ENCODE results near the gene FAM98A. TPM values are rescaled to one million over a fixed set of nuclear protein-coding genes. Genes with fewer than 3 reads are reported as not detected.

The FAM98A gene
- total RNA-seq, 1 experiment from 2014 or later = 14.7 TPM

- Histone ChIP-seq H3K4me3 (no peak overlapping the region), H3K4me1 (replicated peaks) (no peaks in the 10 kb centered on the region), H3K27ac (no peak overlapping the region), H3K36me3 (no peaks in the 10 kb centered on the region), H3K9me3 (replicated peaks) (no peaks in the 10 kb centered on the region), H3K27me3 (replicated peaks) (no peaks in the 10 kb centered on the region)
- DNase-seq (ENCODE audit: low read depth in 1 of 2, low spot score in 2 of 2) = no peak
Observed at GRCh38 chr2:33607251-33607721, 8.2 kb upstream of the FAM98A start.

GRCh38 chr2:33606622-33607021 is 7.5 kb upstream of the FAM98A start:
- no peak for DNase-seq (ENCODE audit: low read depth in 1 of 2, low spot score in 2 of 2)
- H3K36me3 ChIP-seq = no peaks in the 10 kb centered on the region
- no peaks in the 10 kb centered on the region for H3K27me3 ChIP-seq (replicated peaks)
- H3K9me3 ChIP-seq (replicated peaks) = no peaks in the 10 kb centered on the region
- H3K4me1 ChIP-seq (replicated peaks) = no peaks in the 10 kb centered on the region
- H3K4me3 ChIP-seq = no peak overlapping the region
- H3K27ac ChIP-seq = no peak overlapping the region

GRCh38 chr2:33606100-33606499 is 7.0 kb upstream of the FAM98A start:
- no peak overlapping the region for H3K4me3 ChIP-seq
- no peaks in the 10 kb centered on the region for H3K36me3 ChIP-seq
- H3K4me1 ChIP-seq (replicated peaks) = no peaks in the 10 kb centered on the region
- no peaks in the 10 kb centered on the region for H3K27me3 ChIP-seq (replicated peaks)
- DNase-seq (ENCODE audit: low read depth in 1 of 2, low spot score in 2 of 2) = no peak
- no peaks in the 10 kb centered on the region for H3K9me3 ChIP-seq (replicated peaks)
- no peak overlapping the region for H3K27ac ChIP-seq

- H3K9me3 ChIP-seq (replicated peaks) = no peaks in the 10 kb centered on the region
- no peak overlapping the region for H3K27ac ChIP-seq
- DNase-seq (ENCODE audit: low read depth in 1 of 2, low spot score in 2 of 2) = no peak
- H3K4me3 ChIP-seq = no peak overlapping the region
- H3K27me3 ChIP-seq (replicated peaks) = no peaks in the 10 kb centered on the region
- no peaks in the 10 kb centered on the region for H3K36me3 ChIP-seq
- H3K4me1 ChIP-seq (replicated peaks) = no peaks in the 10 kb centered on the region
Observed at GRCh38 chr2:33605056-33605455, 6.0 kb upstream of the FAM98A start.

- H3K27me3 ChIP-seq (replicated peaks) = no peaks in the 10 kb centered on the region
- no peaks in the 10 kb centered on the region for H3K9me3 ChIP-seq (replicated peaks)
- H3K4me3 ChIP-seq = no peak overlapping the region
- DNase-seq (ENCODE audit: low read depth in 1 of 2, low spot score in 2 of 2) = no peak
- peaks cover 4% of the 10 kb centered on the region; the same call in 1 of the 2 replicates for H3K4me1 ChIP-seq (replicated peaks)
- no peaks in the 10 kb centered on the region for H3K36me3 ChIP-seq
- no peak overlapping the region for H3K27ac ChIP-seq
Observed at GRCh38 chr2:33603416-33603815, 4.3 kb upstream of the FAM98A start.

DNA sequence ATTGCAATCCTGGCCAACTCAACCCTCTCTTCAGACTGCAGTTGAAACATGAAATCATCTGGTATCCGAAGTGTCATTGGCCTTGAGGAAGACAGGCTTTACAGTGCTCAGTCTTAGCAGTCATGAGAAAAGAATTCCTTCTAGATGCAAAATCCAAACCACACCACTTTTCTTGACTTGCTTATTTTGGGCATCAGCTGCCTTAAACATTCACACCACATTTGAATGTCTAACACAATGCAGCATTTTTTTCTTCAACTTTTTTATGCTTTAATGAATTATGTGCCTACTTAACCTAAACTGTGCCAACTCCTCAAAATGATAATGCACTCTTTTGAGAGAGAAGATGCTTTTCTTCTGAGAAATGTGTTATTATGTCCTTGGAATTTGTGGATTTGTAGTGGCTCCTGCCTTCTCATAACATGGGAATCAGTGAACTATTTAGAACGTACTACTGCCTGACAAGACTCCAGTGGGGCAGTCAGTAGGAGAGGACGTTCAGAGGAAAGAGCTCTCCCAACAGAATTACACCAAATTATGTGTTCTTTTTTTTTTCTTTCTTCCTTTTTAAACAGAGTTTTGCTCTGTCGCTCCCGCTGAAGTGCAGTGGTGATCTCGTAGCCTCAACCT is 3.2 kb upstream of the FAM98A start:
- peaks cover 14% of the 10 kb centered on the region for H3K4me1 ChIP-seq (replicated peaks)
- H3K36me3 ChIP-seq = no peaks in the 10 kb centered on the region
- H3K9me3 ChIP-seq (replicated peaks) = no peaks in the 10 kb centered on the region
- H3K27me3 ChIP-seq (replicated peaks) = no peaks in the 10 kb centered on the region
- H3K27ac ChIP-seq = no peak overlapping the region
- no peak overlapping the region for H3K4me3 ChIP-seq
- peak in 1 of 2 experiments; percentile 8 for DNase-seq (ENCODE audit: low read depth in 1 of 2, low spot score in 2 of 2)

DNA sequence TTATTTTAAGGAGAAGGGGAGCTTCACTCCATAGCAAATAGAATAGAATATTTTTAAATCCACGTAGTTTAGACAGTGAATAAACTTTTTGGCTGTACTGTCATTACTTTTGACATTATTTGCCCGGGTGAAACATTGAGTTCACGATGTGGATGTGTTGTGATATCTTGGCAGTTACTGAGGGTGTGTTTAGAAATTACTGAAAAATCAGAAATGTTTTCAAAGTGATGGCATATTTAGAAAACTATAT is 769 bp upstream of the FAM98A start:
- H3K4me3 ChIP-seq = peak overlapping the region; percentile 71
- peaks cover 5% of the 10 kb centered on the region for H3K36me3 ChIP-seq
- H3K27me3 ChIP-seq (replicated peaks) = no peaks in the 10 kb centered on the region
- H3K9me3 ChIP-seq (replicated peaks) = no peaks in the 10 kb centered on the region
- DNase-seq (ENCODE audit: low read depth in 1 of 2, low spot score in 2 of 2) = no peak
- H3K4me1 ChIP-seq (replicated peaks) = peaks cover 15% of the 10 kb centered on the region
- no peak overlapping the region for H3K27ac ChIP-seq

- H3K9me3 ChIP-seq (replicated peaks) = no peaks in the 10 kb centered on the region
- DNase-seq (ENCODE audit: low read depth in 1 of 2, low spot score in 2 of 2) = no peak
- H3K4me3 ChIP-seq = peak overlapping the region; percentile 71
- H3K36me3 ChIP-seq = peaks cover 14% of the 10 kb centered on the region
- peaks cover 15% of the 10 kb centered on the region for H3K4me1 ChIP-seq (replicated peaks)
- H3K27ac ChIP-seq = peak overlapping the region; percentile 44
- no peaks in the 10 kb centered on the region for H3K27me3 ChIP-seq (replicated peaks)
Observed at GRCh38 chr2:33598561-33599174, 431 bp downstream of the FAM98A start.

GRCh38 chr2:33597026-33597425 is 2.1 kb downstream of the FAM98A start:
- H3K27me3 ChIP-seq (replicated peaks) = no peaks in the 10 kb centered on the region
- DNase-seq (ENCODE audit: low read depth in 1 of 2, low spot score in 2 of 2) = no peak
- peaks cover 15% of the 10 kb centered on the region for H3K4me1 ChIP-seq (replicated peaks)
- no peaks in the 10 kb centered on the region for H3K9me3 ChIP-seq (replicated peaks)
- no peak overlapping the region for H3K4me3 ChIP-seq
- H3K36me3 ChIP-seq = peaks cover 30% of the 10 kb centered on the region
- H3K27ac ChIP-seq = no peak overlapping the region

- no peaks in the 10 kb centered on the region for H3K27me3 ChIP-seq (replicated peaks)
- H3K4me3 ChIP-seq = no peak overlapping the region
- no peaks in the 10 kb centered on the region for H3K9me3 ChIP-seq (replicated peaks)
- peaks cover 15% of the 10 kb centered on the region for H3K4me1 ChIP-seq (replicated peaks)
- DNase-seq (ENCODE audit: low read depth in 1 of 2, low spot score in 2 of 2) = no peak
- no peak overlapping the region for H3K27ac ChIP-seq
- peaks cover 47% of the 10 kb centered on the region for H3K36me3 ChIP-seq
Observed at GRCh38 chr2:33595385-33595784, 3.7 kb downstream of the FAM98A start.

GRCh38 chr2:33589444-33589843 is 9.7 kb downstream of the FAM98A start:
- Histone ChIP-seq H3K4me1 (replicated peaks) (no peaks in the 10 kb centered on the region), H3K27me3 (replicated peaks) (no peaks in the 10 kb centered on the region; the same call in 1 of the 2 replicates), H3K4me3 (no peak overlapping the region), H3K27ac (no peak overlapping the region), H3K36me3 (peaks cover 91% of the 10 kb centered on the region), H3K9me3 (replicated peaks) (no peaks in the 10 kb centered on the region)
- no peak for DNase-seq (ENCODE audit: low read depth in 1 of 2, low spot score in 2 of 2)

DNA sequence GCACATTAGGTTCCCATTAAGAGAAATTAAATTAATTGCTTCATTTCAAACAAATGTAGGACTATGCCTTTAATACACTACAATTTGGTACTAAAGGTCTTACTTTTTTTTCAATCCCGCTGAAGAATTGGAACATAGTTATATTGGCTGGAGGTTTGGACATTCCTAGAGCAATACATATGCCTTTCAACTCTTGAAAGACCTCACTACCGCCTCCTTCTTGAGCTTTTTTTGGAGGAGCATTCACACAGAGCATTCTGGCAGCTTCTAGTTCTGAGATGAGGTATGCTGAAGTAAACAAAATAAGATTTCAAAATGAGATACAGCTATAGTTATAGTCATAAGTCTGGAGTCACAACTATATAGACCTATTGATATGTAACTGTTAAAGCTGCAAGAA is 10.9 kb downstream of the FAM98A start:
- Histone ChIP-seq H3K27ac (no peak overlapping the region), H3K4me3 (no peak overlapping the region), H3K36me3 (peaks cover 93% of the 10 kb centered on the region), H3K9me3 (replicated peaks) (no peaks in the 10 kb centered on the region), H3K27me3 (replicated peaks) (no peaks in the 10 kb centered on the region; the same call in 1 of the 2 replicates), H3K4me1 (replicated peaks) (no peaks in the 10 kb centered on the region)
- DNase-seq (ENCODE audit: low read depth in 1 of 2, low spot score in 2 of 2) = no peak

DNA sequence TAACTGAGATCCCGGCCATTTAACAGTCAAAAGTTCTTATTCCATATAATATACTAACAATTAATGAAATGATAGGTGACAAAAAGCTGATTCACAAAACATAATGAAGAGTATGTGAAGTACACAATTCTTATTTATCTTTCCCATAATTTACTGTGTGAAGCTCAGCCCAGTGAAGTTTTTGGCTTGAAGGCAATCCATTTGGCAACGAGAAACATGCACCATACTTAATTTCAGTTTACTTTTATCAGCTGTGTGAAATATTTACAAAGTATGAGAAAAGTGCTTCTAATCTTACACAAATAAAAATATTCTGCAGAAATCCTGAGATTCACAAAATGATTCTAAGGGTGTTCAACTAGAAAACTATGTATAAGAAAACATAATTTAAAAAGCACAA is 12.3 kb downstream of the FAM98A start:
- H3K4me1 ChIP-seq (replicated peaks) = no peaks in the 10 kb centered on the region
- H3K27me3 ChIP-seq (replicated peaks) = no peaks in the 10 kb centered on the region; the same call in 1 of the 2 replicates
- no peak overlapping the region for H3K27ac ChIP-seq
- DNase-seq (ENCODE audit: low read depth in 1 of 2, low spot score in 2 of 2) = no peak
- no peaks in the 10 kb centered on the region for H3K9me3 ChIP-seq (replicated peaks)
- peaks cover 90% of the 10 kb centered on the region for H3K36me3 ChIP-seq
- H3K4me3 ChIP-seq = no peak overlapping the region

GRCh38 chr2:33583194-33583938 is 15.7 kb downstream of the FAM98A start:
- H3K27ac ChIP-seq = no peak overlapping the region
- DNase-seq (ENCODE audit: low read depth in 1 of 2, low spot score in 2 of 2) = peak in 1 of 2 experiments; percentile 40
- H3K4me1 ChIP-seq (replicated peaks) = no peaks in the 10 kb centered on the region
- H3K27me3 ChIP-seq (replicated peaks) = no peaks in the 10 kb centered on the region
- no peaks in the 10 kb centered on the region for H3K9me3 ChIP-seq (replicated peaks)
- H3K36me3 ChIP-seq = peaks cover 61% of the 10 kb centered on the region
- no peak overlapping the region for H3K4me3 ChIP-seq

All from SJSA1 (cell line).